Stimulated activated naive CD8-positive, alpha-beta T cell treated with anti-CD3 and anti-CD28 coated beads, Interleukin-15, Interleukin-2, amounts not matched to agents 100 ng/mL and 50 ng/mL, for 24 hours (primary cell): ENCODE measurements around the gene MYO1A.

Experiments used
- H3K27ac Mint-ChIP-seq: one replicate; pipeline ENCODE4 v1.8.0; 2021; ENCODE audit warnings: mild to moderate bottlenecking, mixed read lengths
- H3K27me3 Mint-ChIP-seq: one replicate; pipeline ENCODE4 v1.8.0; 2021; ENCODE audit warnings: mixed read lengths
- H3K36me3 Mint-ChIP-seq: one replicate; pipeline ENCODE4 v1.8.0; 2021; ENCODE audit warnings: low read depth, mixed read lengths
- H3K4me1 Mint-ChIP-seq: one replicate; pipeline ENCODE4 v1.8.0; 2021; ENCODE audit warnings: low read depth, mixed read lengths
- H3K4me3 Mint-ChIP-seq: one replicate; pipeline ENCODE4 v1.8.0; 2021; ENCODE audit warnings: mild to moderate bottlenecking, mixed read lengths
- H3K9me3 Mint-ChIP-seq: one replicate; pipeline ENCODE4 v1.8.0; 2021; ENCODE audit warnings: mixed read lengths

MYO1A gene

GRCh38 chr12:57003395-57003794, 46.5 kb downstream of the MYO1A start:
- Mint-ChIP-seq H3K9me3 (no peaks in the 10 kb centered on the region), H3K27me3 (no peaks in the 10 kb centered on the region), H3K4me3 (no peak overlapping the region), H3K4me1 (peaks cover 77% of the 10 kb centered on the region), H3K27ac (no peak overlapping the region), H3K36me3 (peaks cover 40% of the 10 kb centered on the region)

- Mint-ChIP-seq H3K36me3 (peaks cover 48% of the 10 kb centered on the region), H3K27ac (no peak overlapping the region), H3K9me3 (no peaks in the 10 kb centered on the region), H3K4me1 (peaks cover 67% of the 10 kb centered on the region), H3K4me3 (no peak overlapping the region), H3K27me3 (no peaks in the 10 kb centered on the region)
Observed at GRCh38 chr12:57001448-57001906, 48.5 kb downstream of the MYO1A start.

- H3K27me3 Mint-ChIP-seq, result no peaks in the 10 kb centered on the region
- H3K4me1 Mint-ChIP-seq, result peaks cover 62% of the 10 kb centered on the region
- H3K27ac Mint-ChIP-seq, result peak overlapping the region; percentile 42
- no peaks in the 10 kb centered on the region for H3K9me3 Mint-ChIP-seq
- H3K36me3 Mint-ChIP-seq, result peaks cover 55% of the 10 kb centered on the region
- no peak overlapping the region for H3K4me3 Mint-ChIP-seq
Observed at GRCh38 chr12:57000393-57000792, 49.5 kb downstream of the MYO1A start.

DNA sequence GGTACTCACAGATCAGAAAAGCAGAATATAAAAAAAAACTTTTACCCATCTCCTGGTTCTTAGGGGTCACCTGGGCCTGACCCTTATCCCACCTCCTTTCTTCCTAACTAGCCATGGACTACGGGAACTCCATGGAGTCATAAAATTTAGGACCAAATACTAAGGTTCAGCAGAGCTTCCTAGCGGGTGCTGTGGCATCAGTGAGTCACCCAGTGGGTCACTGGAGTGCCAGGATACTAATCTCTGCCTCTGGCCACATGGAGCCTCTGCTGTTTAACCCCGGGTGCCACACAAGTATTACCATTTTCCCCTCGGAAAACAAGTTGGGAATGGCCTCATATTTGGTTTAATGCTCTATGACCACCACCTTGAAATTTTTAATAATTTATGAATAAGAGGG, 50.5 kb downstream of the MYO1A start:
- Mint-ChIP-seq H3K27ac (peak overlapping the region; percentile 78), H3K9me3 (no peaks in the 10 kb centered on the region), H3K27me3 (no peaks in the 10 kb centered on the region), H3K4me1 (peaks cover 53% of the 10 kb centered on the region), H3K4me3 (no peak overlapping the region), H3K36me3 (peaks cover 55% of the 10 kb centered on the region)

DNA sequence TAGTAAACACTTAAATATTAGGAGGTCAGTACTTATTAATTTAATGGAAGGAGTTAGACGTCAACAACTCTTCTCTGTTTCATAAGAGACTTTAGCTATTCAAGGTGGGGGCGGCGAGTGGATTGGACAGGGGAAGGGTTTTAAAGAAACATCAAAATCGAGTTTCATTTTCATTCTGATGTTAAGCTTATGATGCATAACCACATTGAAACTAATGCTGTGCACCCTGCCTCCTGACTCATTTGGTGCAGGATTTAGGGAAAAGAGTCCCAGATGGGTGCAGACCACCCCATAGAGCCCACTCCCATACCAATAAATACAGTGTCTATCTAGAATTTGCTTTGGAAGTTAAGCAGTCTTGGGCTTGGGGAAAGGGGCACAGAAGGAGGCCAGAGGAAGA, 50.9 kb downstream of the MYO1A start:
- peak overlapping the region; percentile 17 for H3K4me3 Mint-ChIP-seq
- no peaks in the 10 kb centered on the region for H3K27me3 Mint-ChIP-seq
- H3K27ac Mint-ChIP-seq, result peak overlapping the region; percentile 78
- no peaks in the 10 kb centered on the region for H3K9me3 Mint-ChIP-seq
- H3K36me3 Mint-ChIP-seq, result peaks cover 51% of the 10 kb centered on the region
- H3K4me1 Mint-ChIP-seq, result peaks cover 48% of the 10 kb centered on the region

DNA sequence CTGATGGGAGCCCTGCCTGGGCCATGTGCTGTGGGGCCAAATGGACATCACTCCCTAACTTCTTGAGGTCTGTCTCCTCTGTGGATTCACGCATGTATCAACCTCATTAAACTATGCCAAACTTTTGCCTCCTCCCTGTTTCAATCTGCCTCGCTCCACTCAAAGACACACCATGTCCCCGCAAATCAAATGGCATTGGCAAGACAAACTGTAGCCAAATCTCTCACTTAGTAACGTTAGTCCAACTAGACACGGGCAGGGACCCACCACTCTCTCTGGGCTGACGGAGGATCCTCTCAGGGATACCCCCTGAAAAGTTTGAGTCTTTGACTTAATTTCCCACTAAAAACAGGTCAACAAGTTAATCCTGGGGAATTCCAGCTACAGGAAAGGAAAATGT, 51.6 kb downstream of the MYO1A start:
- H3K4me3 Mint-ChIP-seq, result no peak overlapping the region
- peaks cover 45% of the 10 kb centered on the region for H3K36me3 Mint-ChIP-seq
- H3K27ac Mint-ChIP-seq, result peak overlapping the region; percentile 78
- no peaks in the 10 kb centered on the region for H3K9me3 Mint-ChIP-seq
- no peaks in the 10 kb centered on the region for H3K27me3 Mint-ChIP-seq
- H3K4me1 Mint-ChIP-seq, result peaks cover 45% of the 10 kb centered on the region

- no peak overlapping the region for H3K27ac Mint-ChIP-seq
Observed at GRCh38 chr12:56996793-56997545, 53.0 kb downstream of the MYO1A start.

GRCh38 chr12:56995930-56996496, 53.9 kb downstream of the MYO1A start:
- Mint-ChIP-seq H3K36me3 (peaks cover 31% of the 10 kb centered on the region), H3K9me3 (no peaks in the 10 kb centered on the region), H3K4me1 (peaks cover 45% of the 10 kb centered on the region), H3K4me3 (no peak overlapping the region), H3K27ac (no peak overlapping the region), H3K27me3 (no peaks in the 10 kb centered on the region)

More at GRCh38 chr12:56996793-56997545, 53.0 kb downstream of the MYO1A start:
- Mint-ChIP-seq H3K9me3 (no peaks in the 10 kb centered on the region), H3K36me3 (peaks cover 31% of the 10 kb centered on the region), H3K4me1 (peaks cover 46% of the 10 kb centered on the region), H3K4me3 (no peak overlapping the region), H3K27me3 (no peaks in the 10 kb centered on the region)

DNA sequence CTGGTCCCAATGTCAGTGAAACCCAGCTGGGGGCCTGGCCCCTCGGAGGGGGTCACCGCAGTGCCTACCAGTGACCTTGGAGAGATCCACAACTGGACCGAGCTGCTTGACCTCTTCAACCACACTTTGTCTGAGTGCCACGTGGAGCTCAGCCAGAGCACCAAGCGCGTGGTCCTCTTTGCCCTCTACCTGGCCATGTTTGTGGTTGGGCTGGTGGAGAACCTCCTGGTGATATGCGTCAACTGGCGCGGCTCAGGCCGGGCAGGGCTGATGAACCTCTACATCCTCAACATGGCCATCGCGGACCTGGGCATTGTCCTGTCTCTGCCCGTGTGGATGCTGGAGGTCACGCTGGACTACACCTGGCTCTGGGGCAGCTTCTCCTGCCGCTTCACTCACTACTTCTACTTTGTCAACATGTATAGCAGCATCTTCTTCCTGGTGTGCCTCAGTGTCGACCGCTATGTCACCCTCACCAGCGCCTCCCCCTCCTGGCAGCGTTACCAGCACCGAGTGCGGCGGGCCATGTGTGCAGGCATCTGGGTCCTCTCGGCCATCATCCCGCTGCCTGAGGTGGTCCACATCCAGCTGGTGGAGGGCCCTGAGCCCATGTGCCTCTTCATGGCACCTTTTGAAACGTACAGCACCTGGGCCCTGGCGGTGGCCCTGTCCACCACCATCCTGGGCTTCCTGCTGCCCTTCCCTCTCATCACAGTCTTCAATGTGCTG, 54.6 kb downstream of the MYO1A start:
- H3K9me3 Mint-ChIP-seq, result no peaks in the 10 kb centered on the region
- peaks cover 38% of the 10 kb centered on the region for H3K4me1 Mint-ChIP-seq
- no peak overlapping the region for H3K27ac Mint-ChIP-seq
- no peak overlapping the region for H3K4me3 Mint-ChIP-seq
- peaks cover 31% of the 10 kb centered on the region for H3K36me3 Mint-ChIP-seq
- no peaks in the 10 kb centered on the region for H3K27me3 Mint-ChIP-seq

DNA sequence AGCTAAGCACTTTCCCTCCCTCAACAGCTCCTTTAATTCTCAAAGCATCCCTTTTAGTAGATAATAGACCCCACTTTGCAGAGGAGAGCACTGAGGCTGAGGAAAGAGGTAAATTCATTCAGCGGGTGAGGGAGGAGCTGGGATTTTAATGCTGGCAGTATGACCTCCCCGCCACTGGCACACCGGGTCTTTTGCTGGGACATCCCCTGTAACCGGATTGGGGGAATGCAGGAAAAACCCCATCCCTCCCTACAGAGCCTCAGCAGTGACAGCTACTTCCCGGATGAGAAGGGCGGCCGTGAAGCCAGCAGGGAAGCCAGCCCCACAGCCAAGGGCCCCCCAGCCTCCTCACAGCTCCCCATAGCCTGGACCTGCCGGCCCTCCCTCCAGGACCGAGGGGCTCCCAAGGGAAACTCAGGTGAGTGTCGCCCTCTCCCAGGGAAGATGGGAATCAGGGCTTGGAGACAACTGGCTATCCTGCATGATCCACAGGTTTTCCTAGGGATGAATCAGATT, 55.6 kb downstream of the MYO1A start:
- Mint-ChIP-seq H3K27ac (no peak overlapping the region), H3K27me3 (no peaks in the 10 kb centered on the region), H3K4me3 (no peak overlapping the region), H3K4me1 (peaks cover 27% of the 10 kb centered on the region), H3K36me3 (peaks cover 24% of the 10 kb centered on the region), H3K9me3 (no peaks in the 10 kb centered on the region)

GRCh38 chr12:56993346-56993745, 56.6 kb downstream of the MYO1A start:
- Mint-ChIP-seq H3K9me3 (no peaks in the 10 kb centered on the region), H3K36me3 (peaks cover 22% of the 10 kb centered on the region), H3K4me1 (peaks cover 18% of the 10 kb centered on the region), H3K27ac (no peak overlapping the region), H3K4me3 (no peak overlapping the region), H3K27me3 (peaks cover 4% of the 10 kb centered on the region)

- Mint-ChIP-seq H3K36me3 (peaks cover 15% of the 10 kb centered on the region), H3K27me3 (peaks cover 4% of the 10 kb centered on the region), H3K27ac (no peak overlapping the region), H3K9me3 (no peaks in the 10 kb centered on the region), H3K4me1 (peaks cover 9% of the 10 kb centered on the region), H3K4me3 (no peak overlapping the region)
Observed at GRCh38 chr12:56991319-56992246, 58.3 kb downstream of the MYO1A start.

- peaks cover 7% of the 10 kb centered on the region for H3K36me3 Mint-ChIP-seq
- peaks cover 9% of the 10 kb centered on the region for H3K4me1 Mint-ChIP-seq
- H3K27me3 Mint-ChIP-seq, result peaks cover 4% of the 10 kb centered on the region
- H3K27ac Mint-ChIP-seq, result no peak overlapping the region
- H3K4me3 Mint-ChIP-seq, result no peak overlapping the region
- H3K9me3 Mint-ChIP-seq, result no peaks in the 10 kb centered on the region
Observed at GRCh38 chr12:56990648-56991318, 59.1 kb downstream of the MYO1A start.
